ENCODE results near the gene PLCL1. TPM values are rescaled to one million over a fixed set of nuclear protein-coding genes. Genes with fewer than 3 reads are reported as not detected.

Gene PLCL1
- total and polyA plus RNA-seq, 10 donors: 0.54 to 6.5 (median 4.0) TPM

- no peak for DNase-seq
- no peaks in the 10 kb centered on the region for H3K9me3 ChIP-seq
- intact Hi-C loops (cut with DNase I; ENCODE audit: low total_unique reads): no loop called here
- H3K36me3 ChIP-seq: no peaks in the 10 kb centered on the region
- H3K27me3 ChIP-seq (replicated peaks in 1 of 7): no peaks in the 10 kb centered on the region
- TF ChIP-seq POLR2AphosphoS5 (IDR thresholded peaks at IDR 0.05): no peak
- TF ChIP-seq POLR2A (IDR thresholded peaks at IDR 0.05): no peak
- TF ChIP-seq CTCF (IDR thresholded peaks at IDR 0.05 in 8 of 11, conservative IDR thresholded peaks at IDR 0.05 in 3 of 11): no peak
- no peak overlapping the region for H3K4me3 ChIP-seq
- H3K27ac ChIP-seq: no peak overlapping the region
- no peaks in the 10 kb centered on the region for H3K4me1 ChIP-seq
Observed at GRCh38 chr2:197925204-197925603, 120.8 kb downstream of the PLCL1 start.

GRCh38 chr2:197925976-197926375, 121.6 kb downstream of the PLCL1 start:
- Histone ChIP-seq H3K4me3 (no peak overlapping the region), H3K27ac (no peak overlapping the region), H3K9me3 (no peaks in the 10 kb centered on the region), H3K36me3 (no peaks in the 10 kb centered on the region), H3K4me1 (no peaks in the 10 kb centered on the region), H3K27me3 (replicated peaks in 1 of 7) (no peaks in the 10 kb centered on the region)
- intact Hi-C loops (cut with DNase I; ENCODE audit: low total_unique reads): no loop called here
- TF ChIP-seq CTCF (IDR thresholded peaks at IDR 0.05 in 8 of 11, conservative IDR thresholded peaks at IDR 0.05 in 3 of 11) (no peak), POLR2AphosphoS5 (IDR thresholded peaks at IDR 0.05) (no peak), POLR2A (IDR thresholded peaks at IDR 0.05) (no peak)
- DNase-seq: no peak

- Histone ChIP-seq H3K27me3 (replicated peaks in 1 of 7) (no peaks in the 10 kb centered on the region), H3K36me3 (no peaks in the 10 kb centered on the region), H3K4me3 (no peak overlapping the region), H3K4me1 (no peaks in the 10 kb centered on the region), H3K27ac (no peak overlapping the region), H3K9me3 (no peaks in the 10 kb centered on the region)
- 71 to 86% (median 81%) methylated on average over 4 of the region's 4 CpGs for WGBS, 5 donors
- intact Hi-C loops (cut with DNase I; ENCODE audit: low total_unique reads): no loop called here
- TF ChIP-seq POLR2AphosphoS5 (IDR thresholded peaks at IDR 0.05) (no peak), CTCF (IDR thresholded peaks at IDR 0.05 in 8 of 11, conservative IDR thresholded peaks at IDR 0.05 in 3 of 11) (no peak), POLR2A (IDR thresholded peaks at IDR 0.05) (no peak)
- no peak for DNase-seq
Observed at GRCh38 chr2:197926673-197927072, 122.3 kb downstream of the PLCL1 start.

- Histone ChIP-seq H3K4me3 (no peak overlapping the region), H3K27ac (no peak overlapping the region), H3K27me3 (replicated peaks in 1 of 7) (no peaks in the 10 kb centered on the region), H3K36me3 (no peaks in the 10 kb centered on the region), H3K9me3 (no peaks in the 10 kb centered on the region), H3K4me1 (no peaks in the 10 kb centered on the region)
- no peak for TF ChIP-seq POLR2AphosphoS5 (IDR thresholded peaks at IDR 0.05)
- TF ChIP-seq CTCF (IDR thresholded peaks at IDR 0.05 in 8 of 11, conservative IDR thresholded peaks at IDR 0.05 in 3 of 11): no peak
- TF ChIP-seq POLR2A (IDR thresholded peaks at IDR 0.05): no peak
- no peak for DNase-seq
- intact Hi-C loops (cut with DNase I; ENCODE audit: low total_unique reads): no loop called here
Observed at GRCh38 chr2:197927994-197928393, 123.6 kb downstream of the PLCL1 start.
